ENCODE results near the gene PLEKHG3.

Gene PLEKHG3

GRCh38 chr14:64728856-64729255, 24.6 kb downstream of the PLEKHG3 start:
- no peak for DNase-seq

GRCh38 chr14:64729386-64730060, 25.3 kb downstream of the PLEKHG3 start:
- no peak for DNase-seq

- DNase-seq = no peak
These were observed 25.8 kb downstream of the PLEKHG3 start for GRCh38 chr14:64730061-64730440.

GRCh38 chr14:64730681-64731080, 26.5 kb downstream of the PLEKHG3 start:
- no peak for DNase-seq

GRCh38 chr14:64731141-64731581, 26.9 kb downstream of the PLEKHG3 start:
- no peak for DNase-seq

- DNase-seq = no peak
These were observed 27.8 kb downstream of the PLEKHG3 start for GRCh38 chr14:64732066-64732465.

- no peak for DNase-seq
These were observed 28.4 kb downstream of the PLEKHG3 start for GRCh38 chr14:64732536-64733120.

GRCh38 chr14:64733321-64733720, 29.1 kb downstream of the PLEKHG3 start:
- no peak for DNase-seq

- DNase-seq = no peak
These were observed 29.7 kb downstream of the PLEKHG3 start for GRCh38 chr14:64733899-64734298.

- DNase-seq = no peak
These were observed 30.8 kb downstream of the PLEKHG3 start for GRCh38 chr14:64734990-64735389.

- no peak for DNase-seq
These were observed 32.3 kb downstream of the PLEKHG3 start for GRCh38 chr14:64736271-64737169.

GRCh38 chr14:64737391-64738280, 33.4 kb downstream of the PLEKHG3 start:
- DNase-seq = no peak

GRCh38 chr14:64738281-64738804, 34.1 kb downstream of the PLEKHG3 start:
- no peak for DNase-seq

GRCh38 chr14:64741200-64741599, 37.0 kb downstream of the PLEKHG3 start:
- no peak for DNase-seq

GRCh38 chr14:64741961-64742360, 37.7 kb downstream of the PLEKHG3 start:
- no peak for DNase-seq

- DNase-seq = no peak
These were observed 38.8 kb downstream of the PLEKHG3 start for GRCh38 chr14:64743061-64743460.

GRCh38 chr14:64745511-64746091, 41.4 kb downstream of the PLEKHG3 start:
- no peak for DNase-seq

GRCh38 chr14:64746298-64747250, 42.4 kb downstream of the PLEKHG3 start:
- no peak for DNase-seq

GRCh38 chr14:64747327-64747726, 43.1 kb downstream of the PLEKHG3 start:
- DNase-seq = no peak

- DNase-seq = no peak
These were observed 44.3 kb downstream of the PLEKHG3 start for GRCh38 chr14:64748521-64748920.

Measured in activated CD4-positive, alpha-beta T cell treated with anti-CD3 and anti-CD28 coated beads, Interleukin-2, amount 50 U/mL, for 4 hours (primary cell).